ENCODE results near the gene KLHDC10. TPM values are rescaled to one million over a fixed set of nuclear protein-coding genes. Genes with fewer than 3 reads are reported as not detected.

The KLHDC10 gene
- total and polyA plus RNA-seq, 9 donors: 11.3 to 36.4 (median 26.7) TPM

DNA sequence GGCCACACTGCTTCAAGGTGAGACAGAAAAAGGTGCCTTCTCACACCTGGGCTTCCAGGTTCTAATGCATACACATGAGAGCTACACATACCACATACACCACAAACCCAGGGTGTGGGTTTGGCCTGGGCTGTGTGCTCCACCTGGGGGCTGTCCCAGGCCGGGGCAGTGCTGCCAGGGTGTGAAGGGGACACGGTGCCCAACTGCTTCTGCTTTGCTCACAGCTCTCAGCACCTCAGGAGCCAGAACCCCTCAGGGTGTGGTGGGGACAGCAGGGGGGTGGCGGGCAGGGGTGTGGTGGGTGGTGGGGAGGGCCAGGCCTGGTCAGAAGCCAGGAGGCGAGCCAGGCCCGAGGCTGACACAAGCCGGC is 83.8 kb downstream of the KLHDC10 start:
- Histone ChIP-seq H3K4me1 (ENCODE audit: insufficient read depth) (peaks cover 2% of the 10 kb centered on the region), H3K27me3 (no peaks in the 10 kb centered on the region), H3K4me3 (no peak overlapping the region), H3K27ac (no peak overlapping the region), H3K36me3 (no peaks in the 10 kb centered on the region), H3K9me3 (no peaks in the 10 kb centered on the region)
- intact Hi-C loops (cut with DNase I): no loop called here
- TF ChIP-seq, protein P1, sequence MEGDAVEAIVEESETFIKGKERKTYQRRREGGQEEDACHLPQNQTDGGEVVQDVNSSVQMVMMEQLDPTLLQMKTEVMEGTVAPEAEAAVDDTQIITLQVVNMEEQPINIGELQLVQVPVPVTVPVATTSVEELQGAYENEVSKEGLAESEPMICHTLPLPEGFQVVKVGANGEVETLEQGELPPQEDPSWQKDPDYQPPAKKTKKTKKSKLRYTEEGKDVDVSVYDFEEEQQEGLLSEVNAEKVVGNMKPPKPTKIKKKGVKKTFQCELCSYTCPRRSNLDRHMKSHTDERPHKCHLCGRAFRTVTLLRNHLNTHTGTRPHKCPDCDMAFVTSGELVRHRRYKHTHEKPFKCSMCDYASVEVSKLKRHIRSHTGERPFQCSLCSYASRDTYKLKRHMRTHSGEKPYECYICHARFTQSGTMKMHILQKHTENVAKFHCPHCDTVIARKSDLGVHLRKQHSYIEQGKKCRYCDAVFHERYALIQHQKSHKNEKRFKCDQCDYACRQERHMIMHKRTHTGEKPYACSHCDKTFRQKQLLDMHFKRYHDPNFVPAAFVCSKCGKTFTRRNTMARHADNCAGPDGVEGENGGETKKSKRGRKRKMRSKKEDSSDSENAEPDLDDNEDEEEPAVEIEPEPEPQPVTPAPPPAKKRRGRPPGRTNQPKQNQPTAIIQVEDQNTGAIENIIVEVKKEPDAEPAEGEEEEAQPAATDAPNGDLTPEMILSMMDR (IDR thresholded peaks at IDR 0.05): no peak
- no peak for TF ChIP-seq EP300 (IDR thresholded peaks at IDR 0.05)
- no peak for TF ChIP-seq POLR2A (IDR thresholded peaks at IDR 0.05)
- no peak for DNase-seq
- 56 to 76% (median 61%) methylated on average over 4 to 6 of the region's 6 CpGs for WGBS, 3 donors

DNA sequence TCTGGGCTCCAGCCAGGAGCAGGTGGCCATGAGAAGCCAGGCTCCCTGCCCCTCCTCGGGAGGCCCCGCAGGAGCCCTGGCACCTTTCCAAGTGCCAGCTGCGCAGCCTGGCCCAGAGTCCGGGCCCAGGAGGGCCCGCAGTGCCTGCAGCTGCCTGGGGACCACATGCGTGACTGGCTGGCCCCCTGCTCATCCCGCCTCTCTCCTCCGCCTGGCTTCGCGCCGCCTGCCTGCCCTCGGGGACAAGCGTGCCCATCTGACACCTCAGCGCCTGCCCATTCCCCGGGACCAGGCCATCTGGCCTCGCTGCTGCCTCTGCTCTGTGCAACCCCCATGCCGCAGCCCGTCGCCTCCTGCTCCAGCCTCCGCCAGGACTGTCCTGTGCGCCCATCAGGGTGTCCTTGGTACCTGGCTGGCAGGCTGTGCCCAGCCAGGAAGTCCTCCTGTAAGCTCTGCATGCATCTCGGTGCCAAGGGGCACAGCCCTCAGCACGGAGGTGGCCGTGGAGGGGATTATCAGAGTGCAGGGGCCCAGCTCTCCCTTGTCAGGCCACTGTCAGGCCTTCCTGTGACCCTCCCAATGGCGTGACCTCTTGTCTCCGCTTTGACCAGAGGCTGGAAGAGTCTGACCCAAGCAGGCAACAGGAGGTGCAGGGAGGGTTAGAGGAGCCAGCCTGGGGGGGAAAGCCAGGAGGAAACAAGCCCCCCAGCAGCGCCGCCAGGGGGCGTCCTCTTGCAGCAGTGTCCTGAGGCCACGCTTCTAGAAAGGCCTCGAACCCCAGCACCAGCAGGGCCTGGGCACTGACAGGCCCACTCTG is 84.4 kb downstream of the KLHDC10 start:
- TF ChIP-seq, protein P1 (IDR thresholded peaks at IDR 0.05): no peak
- TF ChIP-seq EP300 (IDR thresholded peaks at IDR 0.05) (no peak), POLR2A (IDR thresholded peaks at IDR 0.05) (no peak)
- peak in 1 of 5 donors; percentile 18 for DNase-seq

DNA sequence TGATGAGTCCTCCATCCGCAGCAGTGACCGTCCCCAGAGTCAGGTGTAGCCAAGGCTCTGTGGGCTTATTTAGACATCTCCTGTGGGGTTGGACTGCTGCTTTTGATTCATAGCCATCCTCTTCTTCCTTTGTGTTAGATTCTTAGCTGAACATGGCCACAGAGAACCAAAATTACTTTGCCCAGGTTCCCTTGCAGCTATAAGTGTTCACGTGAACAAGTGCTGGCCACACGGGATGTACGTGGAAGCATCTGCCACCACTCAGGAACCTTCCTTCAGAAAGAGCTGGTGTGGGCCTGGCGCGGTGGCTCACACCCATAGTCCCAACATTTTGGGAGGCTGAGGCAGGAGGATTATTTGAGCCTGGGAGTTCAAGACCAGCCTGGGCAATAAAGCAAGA is 85.8 kb downstream of the KLHDC10 start:
- peaks cover 2% of the 10 kb centered on the region for H3K4me1 ChIP-seq (ENCODE audit: insufficient read depth)
- no peak for DNase-seq
- 95 to 99% (median 97%) methylated on average over 7 of the region's 7 CpGs for WGBS, 3 donors
- H3K4me3 ChIP-seq: no peak overlapping the region
- H3K27me3 ChIP-seq: no peaks in the 10 kb centered on the region
- H3K36me3 ChIP-seq: no peaks in the 10 kb centered on the region
- H3K9me3 ChIP-seq: no peaks in the 10 kb centered on the region
- intact Hi-C loops (cut with DNase I): no loop called here
- TF ChIP-seq POLR2A (IDR thresholded peaks at IDR 0.05) (no peak), EP300 (IDR thresholded peaks at IDR 0.05) (no peak)
- TF ChIP-seq, protein P1 (IDR thresholded peaks at IDR 0.05): no peak
- no peak overlapping the region for H3K27ac ChIP-seq

More for the DNA sequence above, 84.4 kb downstream of the KLHDC10 start:
- WGBS, 3 donors: 75 to 78% (median 77%) methylated on average over 30 to 31 of the region's 31 CpGs
- intact Hi-C loops (cut with DNase I): no loop called here
- Histone ChIP-seq H3K9me3 (no peaks in the 10 kb centered on the region), H3K27me3 (no peaks in the 10 kb centered on the region), H3K4me1 (ENCODE audit: insufficient read depth) (peaks cover 2% of the 10 kb centered on the region), H3K27ac (no peak overlapping the region), H3K4me3 (no peak overlapping the region), H3K36me3 (no peaks in the 10 kb centered on the region)

DNA sequence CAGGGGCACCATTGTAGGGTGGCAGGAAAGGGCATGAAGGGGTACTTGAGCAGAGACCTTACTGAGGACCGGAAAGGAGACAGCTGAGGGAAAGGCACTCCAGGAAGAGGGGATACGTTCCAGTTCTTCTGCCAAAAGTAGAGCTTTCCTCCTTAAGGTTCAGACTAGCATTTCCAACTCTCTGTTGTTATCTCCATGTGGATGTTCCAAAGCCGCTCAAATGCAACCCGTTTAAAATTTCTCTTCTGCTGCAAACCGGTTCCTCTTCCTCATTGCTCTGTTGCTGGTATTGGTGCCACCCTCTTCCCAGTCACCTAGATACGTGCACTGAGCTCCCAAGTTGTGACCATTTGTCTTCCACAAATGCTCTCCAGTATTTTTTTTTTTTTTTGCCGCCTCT is 87.4 kb downstream of the KLHDC10 start:
- H3K27me3 ChIP-seq: no peaks in the 10 kb centered on the region
- no peaks in the 10 kb centered on the region for H3K36me3 ChIP-seq
- TF ChIP-seq POLR2A (IDR thresholded peaks at IDR 0.05): no peak
- TF ChIP-seq, protein P1 (IDR thresholded peaks at IDR 0.05): no peak
- TF ChIP-seq EP300 (IDR thresholded peaks at IDR 0.05): no peak
- WGBS, 3 donors: 90 to 92% (median 91%) methylated on average over 7 of the region's 7 CpGs
- intact Hi-C loops (cut with DNase I): no loop called here
- H3K4me3 ChIP-seq: no peak overlapping the region
- no peak overlapping the region for H3K27ac ChIP-seq
- H3K9me3 ChIP-seq: no peaks in the 10 kb centered on the region
- H3K4me1 ChIP-seq (ENCODE audit: insufficient read depth): peaks cover 2% of the 10 kb centered on the region
- no peak for DNase-seq
